Measurements from ENCODE around the gene MYMX.
A peak's percentile ranks its signal among the peaks of the same experiment; 100 is the strongest.
"Not testable (repeated sequence)": the region's sequence is repeated elsewhere in the genome, so short reads cannot be mapped to it uniquely, and the experiment has no call there.

The MYMX gene

DNA sequence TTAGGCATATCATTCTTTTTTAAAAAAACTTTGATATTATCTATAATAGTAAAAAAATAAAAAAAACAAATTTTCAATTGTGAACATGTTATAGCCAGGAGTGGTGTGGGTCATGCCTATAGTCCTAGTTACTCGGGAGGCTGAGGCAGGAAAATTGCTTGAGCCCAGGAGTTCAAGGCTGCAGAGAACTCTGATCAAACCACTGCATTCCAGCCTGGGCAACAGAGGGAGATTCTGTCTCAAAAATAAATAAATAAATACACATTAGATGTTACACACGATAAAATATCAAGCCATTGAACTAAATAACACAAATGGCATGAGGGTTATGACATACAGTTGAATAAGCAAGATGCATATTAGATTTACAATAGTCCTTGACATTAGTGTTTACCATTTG, 27.9 kb upstream of the MYMX start:
- no peak for DNase-seq

DNA sequence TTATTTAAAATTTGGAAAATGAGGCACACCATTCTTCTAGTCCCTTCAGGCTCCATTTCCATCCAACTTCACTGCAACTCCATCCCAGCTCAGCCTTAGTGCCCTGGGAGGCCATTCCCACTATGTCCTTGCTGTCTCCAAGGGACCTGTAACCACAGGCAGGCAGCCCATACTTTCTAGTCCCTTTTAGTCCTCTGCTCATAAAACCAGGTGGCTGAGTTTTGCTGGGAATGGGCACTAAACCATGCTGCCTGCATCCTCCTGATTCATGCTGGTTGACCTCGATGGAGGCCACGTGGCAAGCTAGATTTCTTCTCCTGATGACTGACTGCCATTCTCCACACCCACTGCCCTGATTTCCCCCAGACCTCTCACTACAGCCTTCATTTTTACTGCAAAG, 27.5 kb upstream of the MYMX start:
- DNase-seq, result no peak

DNA sequence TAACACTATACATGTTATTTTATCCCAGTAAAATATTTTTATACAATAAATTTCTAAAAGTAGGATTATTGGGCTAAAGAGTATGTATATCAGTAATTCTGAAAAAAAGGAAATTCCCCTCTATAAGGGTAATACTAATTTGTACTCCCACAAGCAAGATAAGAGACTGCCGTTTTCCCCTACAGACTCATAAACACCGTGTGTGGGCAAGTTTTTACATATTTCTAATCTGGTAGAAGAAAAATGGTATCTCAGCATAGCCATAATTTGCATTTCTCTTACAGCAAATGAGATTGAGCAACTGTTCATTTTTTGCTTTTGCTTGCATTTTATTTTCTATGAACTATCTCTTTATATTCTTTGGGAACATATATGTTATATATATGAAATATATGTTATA, 26.0 kb upstream of the MYMX start:
- DNase-seq, result no peak

DNA sequence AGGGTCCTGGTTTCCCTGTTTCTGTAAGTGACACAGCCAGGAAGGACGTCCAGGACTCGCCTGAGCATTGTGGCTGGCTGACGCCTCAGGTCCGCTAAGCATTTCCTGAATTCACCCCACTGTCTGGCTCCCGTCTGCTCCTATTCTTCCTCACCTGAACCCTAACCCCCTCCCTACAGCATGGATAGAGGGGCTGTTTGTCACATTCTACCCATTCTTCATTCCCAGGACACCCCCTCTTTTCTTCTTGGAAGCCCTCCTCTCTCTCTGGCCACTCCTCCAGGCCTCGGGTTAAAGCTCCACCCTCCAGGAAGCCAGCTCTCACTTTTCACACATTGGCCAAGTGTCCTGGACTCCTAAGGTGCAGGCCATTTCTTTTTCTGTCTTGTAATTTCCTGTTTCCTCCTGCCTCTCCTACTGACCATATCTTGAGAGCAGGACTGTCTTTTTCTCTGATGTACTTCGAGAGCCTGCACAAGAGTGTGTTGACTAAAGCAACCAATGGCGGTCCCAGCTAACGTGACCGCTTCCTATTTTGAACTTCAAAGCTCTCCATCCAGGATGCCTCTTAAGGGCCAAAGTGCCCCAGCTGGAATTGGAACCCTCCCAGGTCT, 24.2 kb upstream of the MYMX start:
- no peak for DNase-seq

DNA sequence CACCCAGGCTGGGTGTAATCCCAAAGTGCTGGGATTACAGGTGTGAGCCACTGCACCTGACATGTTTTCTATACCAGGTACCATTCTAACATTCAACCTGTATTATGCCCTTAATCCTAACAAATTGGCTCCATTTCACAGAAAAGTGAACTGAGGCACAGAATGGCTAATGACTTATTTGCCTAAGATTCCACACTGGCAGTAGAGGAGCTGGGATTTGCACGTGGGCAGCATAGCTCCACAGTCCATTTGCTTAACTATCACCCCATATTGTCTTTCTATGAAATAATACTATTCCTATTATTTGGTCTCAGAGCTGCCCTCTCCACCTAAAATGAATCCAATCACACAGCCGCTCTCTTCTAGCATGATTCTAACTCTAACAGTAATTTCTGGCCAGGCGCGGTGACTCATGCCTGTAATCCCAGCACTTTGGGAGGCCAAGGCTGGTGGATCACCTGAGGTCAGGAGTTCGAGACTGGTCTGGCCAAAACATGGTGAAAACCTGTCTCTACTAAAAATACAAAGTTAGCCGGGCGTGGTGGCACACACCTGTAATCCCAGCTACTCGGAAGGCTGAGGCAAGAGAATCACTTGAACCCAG, 23.3 kb upstream of the MYMX start:
- no peak for DNase-seq

DNA sequence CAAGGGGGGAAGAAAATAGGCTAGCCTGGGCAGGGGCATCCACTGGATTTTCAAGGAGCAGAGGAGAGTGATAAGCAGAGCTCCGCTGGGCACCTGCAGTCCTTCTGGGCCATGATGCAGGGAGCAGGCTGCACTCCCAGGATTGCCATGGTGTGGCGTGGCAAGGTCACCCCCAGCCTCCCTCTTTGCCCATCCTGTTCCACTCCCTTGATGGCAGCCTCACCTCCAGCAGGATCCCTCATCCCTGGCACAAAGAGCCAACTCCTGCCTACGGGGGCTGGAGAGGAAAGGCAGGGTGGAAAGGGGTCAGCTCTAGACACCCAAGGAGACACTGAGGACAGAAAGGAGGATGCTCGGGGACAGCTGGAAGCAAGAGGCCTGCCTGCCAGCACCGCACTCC, 22.4 kb upstream of the MYMX start:
- DNase-seq, result no peak

DNA sequence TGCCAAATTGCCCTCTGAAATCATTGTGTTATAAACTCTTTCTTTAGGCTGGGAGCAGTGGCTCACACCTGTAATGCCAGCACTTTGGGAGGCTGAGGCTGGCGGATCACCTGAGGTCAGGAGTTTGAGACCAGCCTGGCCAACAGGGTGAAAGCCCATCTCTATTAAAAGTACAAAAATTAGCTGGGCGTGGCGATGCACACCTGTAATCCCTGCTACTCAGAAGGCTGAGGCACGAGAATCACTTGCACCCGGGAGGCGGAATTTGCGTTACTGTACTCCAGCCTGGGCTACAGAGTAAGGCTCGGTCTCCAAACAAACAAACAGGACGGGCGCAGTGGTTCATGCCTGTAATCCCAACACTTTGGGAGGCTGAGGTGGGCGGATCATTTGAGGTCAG, 20.4 kb upstream of the MYMX start:
- DNase-seq, result not testable (repeated sequence)

DNA sequence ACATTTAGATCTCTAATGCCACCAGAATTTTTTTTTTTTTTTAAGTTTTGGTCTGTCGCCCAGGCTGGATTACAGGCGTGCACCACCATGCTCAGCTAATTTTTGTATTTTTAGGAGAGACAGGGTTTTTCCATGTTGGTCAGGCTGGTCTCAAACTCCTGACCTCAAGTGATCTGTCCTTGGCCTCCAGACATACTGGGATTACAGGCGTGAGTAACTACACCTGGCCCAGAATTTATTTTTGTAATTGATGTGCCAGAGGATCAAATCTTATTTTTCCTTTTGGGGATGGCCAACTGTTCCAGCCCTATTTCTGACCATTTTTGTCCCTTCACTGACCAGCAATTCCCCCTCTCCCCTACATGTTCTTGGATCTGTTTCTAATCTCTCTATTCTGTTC, 18.0 kb upstream of the MYMX start:
- no peak for DNase-seq

DNA sequence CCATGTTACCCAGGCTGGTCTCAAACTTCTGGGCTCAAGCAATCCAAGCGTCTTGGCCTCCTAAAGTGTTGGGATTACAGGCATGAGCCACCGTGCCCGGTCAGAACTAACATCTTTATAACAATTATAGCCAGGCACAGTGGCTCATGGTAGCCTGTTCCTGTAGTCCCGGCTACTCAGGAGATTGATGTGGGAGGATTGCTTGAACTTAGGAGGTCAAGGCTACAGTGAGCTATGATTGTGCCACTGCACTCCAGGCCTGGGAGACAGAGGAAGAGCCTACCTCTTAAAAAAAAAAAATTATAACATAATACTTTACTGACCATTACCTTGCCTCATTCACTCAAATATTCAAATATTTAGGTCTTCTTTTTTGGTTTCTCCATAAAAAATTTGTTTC, 16.8 kb upstream of the MYMX start:
- DNase-seq, result no peak

DNA sequence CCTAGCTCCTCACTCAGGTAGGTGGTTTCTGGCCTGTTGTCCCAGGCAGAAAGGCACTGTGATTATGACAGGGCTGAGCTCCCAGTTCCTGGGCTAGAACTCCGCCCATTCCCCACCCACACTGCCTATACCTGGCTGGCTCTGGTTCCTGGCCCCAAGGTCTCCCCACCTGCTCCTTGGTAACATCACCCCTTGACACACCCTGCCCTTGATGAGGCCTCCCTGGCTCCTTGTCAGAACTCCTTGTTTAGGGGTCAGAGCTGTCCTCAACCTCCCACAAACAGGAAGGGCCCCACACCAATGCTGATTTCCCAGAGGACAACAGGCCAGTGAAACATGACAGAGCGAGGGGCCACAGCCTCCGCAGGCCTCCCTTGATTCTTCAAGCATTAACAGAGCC, 15.5 kb upstream of the MYMX start:
- no peak for DNase-seq

DNA sequence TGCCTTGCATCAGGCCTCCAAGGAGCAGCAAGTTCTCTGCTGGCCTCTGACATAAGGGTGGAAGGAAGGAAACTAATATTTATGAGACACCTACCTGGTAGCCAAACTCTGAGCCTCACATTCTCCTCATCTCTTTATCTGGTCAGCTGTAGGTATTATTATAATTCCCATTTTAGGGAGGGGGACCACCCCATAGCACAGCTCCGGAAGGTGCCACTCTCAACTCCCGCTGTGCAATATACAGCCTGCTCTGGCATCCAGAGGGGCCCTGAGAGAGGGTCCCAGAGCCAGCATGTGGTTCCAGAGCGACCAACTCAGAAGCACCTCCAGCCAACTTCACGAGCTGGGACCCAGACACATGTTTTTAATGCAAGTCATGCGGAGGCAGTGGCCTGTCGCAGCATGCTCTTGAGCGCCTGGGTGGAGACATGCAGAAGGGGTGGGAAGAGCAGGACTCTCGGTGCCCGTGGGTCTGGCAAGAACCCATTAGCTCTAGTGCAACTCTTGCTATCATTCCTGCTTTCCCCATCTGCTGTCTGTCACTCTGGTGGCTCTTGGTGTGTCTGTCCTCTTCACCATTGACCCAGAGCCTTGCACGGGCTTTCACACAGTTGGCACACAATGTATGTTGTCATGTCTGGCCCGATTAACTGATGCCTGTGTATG, 15.0 kb upstream of the MYMX start:
- DNase-seq, result no peak

DNA sequence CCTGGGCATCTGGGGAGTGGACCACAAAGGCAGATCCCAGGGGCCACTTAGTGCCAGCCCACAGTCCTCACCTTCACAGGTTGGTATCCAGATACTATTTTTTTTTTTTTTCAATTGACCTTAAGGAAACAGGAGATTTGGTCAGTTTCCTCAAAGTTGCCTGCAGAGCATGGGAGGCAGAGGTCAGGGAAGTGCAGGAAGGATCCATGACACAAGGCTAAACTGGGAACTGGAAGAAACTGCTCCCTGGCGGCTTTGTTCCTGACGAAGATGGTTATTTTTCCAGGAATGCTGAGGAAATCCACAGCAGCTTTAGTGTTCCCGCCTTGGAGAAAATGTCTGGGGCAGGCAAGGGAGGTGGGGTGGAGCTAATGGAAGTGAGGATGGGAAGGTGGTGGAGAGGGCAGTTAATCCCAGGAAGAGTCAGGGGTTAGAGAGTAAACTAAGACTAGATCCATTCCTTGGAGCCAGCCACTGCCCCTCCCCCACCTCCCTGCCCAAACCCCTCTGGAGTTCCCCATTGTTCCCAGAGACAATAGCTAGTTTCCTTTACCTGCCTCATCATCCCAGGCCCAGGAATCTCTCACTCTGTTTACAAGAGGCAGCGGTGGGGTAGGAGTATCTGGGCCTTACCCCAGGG, 14.3 kb upstream of the MYMX start:
- no peak for DNase-seq

DNA sequence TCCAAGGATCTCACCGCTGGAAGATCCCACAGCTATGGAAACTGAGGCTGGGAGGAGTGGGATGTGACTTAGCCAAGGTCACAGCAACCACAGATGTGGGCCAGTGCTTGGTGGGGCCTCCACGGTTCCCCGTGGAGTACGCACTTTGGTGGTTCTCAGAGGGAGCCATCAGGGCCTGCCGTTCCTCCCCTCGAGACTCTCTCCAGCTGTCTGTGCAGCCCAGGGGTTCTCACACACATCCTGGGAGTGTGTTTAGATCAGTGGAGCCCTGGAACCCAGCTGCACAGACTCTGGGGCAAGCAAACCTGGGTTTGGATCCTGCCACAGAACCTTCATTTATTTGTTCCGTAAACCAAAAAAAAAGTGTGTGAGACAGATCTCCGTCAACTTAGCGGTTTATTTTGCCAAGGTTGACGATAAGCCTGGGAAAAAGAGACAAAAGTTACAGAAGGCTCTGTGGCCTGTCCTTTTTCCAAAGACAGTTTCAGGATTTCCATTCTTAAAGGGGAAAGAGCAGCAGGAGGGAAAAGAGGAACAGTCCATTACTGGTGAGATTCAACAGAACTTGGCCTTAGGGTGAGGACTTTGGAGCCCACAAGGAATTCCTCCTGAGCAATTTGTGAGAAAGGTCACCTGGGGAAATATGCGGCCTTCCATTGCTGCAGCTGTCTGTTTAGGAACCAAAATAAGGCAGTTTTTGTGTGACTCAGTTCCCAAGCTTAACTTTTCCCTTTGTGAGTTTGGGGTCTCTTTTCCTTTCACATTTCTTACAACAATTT, 13.6 kb upstream of the MYMX start:
- no peak for DNase-seq

DNA sequence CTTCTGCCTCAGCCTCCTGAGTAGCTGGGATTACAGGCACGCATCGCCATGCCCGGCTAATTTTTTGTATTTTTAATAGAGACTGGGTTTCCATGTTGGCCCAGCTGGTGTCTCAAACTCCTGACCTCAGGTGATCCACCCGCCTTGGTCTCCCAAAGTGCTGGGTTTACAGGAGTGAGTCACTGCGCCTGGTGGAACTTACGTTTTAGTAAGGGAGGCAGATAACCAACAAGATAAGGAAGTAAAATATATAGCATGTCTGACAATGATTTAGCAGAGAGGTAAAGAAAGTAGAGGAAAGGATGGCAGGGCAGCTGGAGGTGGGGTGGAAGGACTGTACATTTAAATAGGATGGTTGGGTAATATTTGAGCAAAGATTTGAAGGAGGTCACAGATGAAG, 12.8 kb upstream of the MYMX start:
- no peak for DNase-seq

DNA sequence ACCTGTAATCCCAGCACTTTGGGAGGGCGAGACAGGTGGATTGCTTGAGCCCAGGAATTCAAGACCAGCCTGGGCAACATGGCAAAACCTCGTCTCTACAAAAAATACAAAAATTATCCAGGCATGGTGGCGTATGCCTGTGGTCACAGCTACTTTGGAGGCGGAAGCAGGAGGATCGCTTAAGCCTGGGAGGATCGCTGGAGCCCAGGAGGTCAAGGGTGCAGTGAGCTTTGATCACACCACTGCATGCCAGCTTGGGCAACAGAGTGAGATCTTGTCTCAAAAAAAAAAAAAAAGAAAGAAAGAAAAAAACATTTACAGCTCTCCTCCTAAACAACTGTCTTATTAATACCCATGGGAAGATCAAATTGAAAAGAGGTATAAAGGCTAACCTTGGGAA, 8.8 kb upstream of the MYMX start:
- no peak for DNase-seq

DNA sequence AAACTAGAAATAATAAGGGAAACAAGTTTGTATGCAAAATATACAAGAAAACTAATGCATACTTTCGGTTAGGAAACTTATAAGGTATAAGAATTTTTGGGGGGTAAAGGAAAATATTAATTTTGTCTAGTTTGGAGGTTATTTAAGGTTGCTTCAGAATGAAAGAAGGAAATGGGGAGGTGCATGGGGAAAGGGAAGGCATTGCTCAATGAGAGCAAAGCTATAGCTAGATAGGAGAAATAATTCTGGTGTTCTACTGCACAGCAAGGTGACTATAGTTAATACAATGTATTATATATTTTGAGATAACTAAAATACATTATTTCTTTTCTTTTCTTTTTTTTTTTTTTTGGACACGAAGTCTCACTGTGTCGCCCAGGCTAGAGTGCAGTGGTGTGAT, 5.4 kb upstream of the MYMX start:
- DNase-seq, result no peak

DNA sequence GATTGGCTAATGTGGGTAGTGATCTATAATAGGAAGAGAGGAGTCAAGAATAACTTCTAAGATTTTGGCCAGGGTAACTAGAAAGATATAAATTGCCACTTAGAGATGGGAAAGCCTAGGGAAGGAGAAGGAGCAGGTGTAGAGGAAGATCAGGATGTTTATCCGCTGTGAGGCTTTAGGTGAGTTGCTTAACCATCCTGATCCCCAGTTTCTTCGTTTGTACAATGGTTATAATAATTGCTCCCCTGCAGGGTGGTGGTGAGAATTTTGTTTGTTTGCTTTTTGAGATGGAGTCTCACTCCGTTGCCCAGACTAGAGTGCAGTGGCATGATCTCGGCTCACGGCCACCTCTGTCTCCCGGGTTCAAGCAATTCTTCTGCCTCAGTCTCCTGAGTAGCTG, 2.4 kb upstream of the MYMX start:
- DNase-seq, result no peak

DNA sequence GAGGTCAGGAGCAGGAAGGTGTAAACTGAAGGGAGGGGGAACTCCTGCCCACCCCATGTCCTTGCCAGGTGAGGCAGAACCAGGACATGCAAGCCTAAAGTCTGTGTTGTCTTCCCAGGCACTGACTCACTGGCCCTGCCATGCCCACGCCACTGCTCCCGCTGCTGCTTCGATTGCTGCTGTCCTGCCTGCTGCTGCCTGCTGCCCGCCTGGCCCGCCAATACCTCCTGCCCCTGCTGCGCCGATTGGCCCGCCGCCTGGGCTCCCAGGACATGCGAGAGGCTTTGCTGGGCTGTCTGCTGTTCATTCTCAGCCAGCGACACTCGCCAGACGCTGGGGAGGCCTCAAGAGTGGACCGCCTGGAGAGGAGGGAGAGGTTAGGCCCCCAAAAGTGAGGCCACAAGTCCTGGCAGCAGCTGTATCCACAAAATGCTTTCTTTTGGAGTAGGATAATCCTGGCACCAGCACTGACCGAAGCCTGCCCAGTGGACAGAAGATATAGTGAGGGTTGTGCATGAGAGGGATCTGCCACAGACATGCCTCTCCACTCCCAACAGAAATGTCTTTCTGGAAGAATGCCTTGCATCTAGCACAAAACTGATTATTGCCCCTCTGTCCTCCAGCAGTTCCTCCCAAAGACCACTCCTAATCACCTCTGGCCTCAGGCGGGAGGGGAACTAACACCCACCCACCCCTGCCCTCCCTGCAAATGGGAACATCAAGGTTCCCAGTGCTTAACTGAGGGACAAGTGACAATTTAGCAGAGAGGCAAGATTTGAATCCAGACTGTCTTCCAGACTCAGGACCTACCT, 812 bp downstream of the MYMX start:
- no peak for DNase-seq

DNA sequence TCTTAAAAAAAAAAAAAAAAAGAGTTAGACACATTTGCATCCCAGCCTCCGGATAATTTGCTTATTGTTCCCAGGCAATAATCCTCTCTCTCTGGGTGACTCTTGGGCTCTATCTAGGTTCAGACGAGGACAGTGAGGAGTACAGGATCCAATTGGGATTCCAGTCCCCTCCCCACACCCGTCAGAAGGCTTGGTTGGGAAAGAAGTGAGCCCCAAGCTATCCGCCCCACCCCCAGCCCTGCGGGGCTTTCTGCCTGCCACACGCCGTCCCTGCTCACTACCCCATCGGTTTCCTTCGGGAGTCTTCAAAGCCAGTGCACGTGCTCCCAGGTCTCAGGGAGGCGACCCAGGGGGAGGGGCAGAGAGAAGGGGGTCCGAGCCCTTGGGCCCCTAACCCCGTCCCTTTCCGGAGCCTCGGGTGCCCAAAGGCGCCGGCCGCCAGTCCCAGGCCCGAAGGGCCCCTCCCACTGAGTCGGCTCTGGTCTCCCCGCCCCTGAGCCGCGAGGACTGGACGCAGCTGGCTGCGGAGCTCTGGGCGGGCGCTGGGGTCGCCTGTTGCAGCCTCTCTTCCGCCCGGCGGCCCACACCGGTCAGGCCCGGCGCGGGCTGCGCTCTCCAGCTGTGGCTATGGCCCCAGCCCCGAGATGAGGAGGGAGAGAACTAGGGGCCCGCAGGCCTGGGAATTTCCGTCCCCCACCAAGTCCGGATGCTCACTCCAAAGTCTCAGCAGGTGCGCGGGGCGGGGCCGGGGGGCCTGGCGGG, 2.5 kb downstream of the MYMX start:
- peak; percentile 74 for DNase-seq

DNA sequence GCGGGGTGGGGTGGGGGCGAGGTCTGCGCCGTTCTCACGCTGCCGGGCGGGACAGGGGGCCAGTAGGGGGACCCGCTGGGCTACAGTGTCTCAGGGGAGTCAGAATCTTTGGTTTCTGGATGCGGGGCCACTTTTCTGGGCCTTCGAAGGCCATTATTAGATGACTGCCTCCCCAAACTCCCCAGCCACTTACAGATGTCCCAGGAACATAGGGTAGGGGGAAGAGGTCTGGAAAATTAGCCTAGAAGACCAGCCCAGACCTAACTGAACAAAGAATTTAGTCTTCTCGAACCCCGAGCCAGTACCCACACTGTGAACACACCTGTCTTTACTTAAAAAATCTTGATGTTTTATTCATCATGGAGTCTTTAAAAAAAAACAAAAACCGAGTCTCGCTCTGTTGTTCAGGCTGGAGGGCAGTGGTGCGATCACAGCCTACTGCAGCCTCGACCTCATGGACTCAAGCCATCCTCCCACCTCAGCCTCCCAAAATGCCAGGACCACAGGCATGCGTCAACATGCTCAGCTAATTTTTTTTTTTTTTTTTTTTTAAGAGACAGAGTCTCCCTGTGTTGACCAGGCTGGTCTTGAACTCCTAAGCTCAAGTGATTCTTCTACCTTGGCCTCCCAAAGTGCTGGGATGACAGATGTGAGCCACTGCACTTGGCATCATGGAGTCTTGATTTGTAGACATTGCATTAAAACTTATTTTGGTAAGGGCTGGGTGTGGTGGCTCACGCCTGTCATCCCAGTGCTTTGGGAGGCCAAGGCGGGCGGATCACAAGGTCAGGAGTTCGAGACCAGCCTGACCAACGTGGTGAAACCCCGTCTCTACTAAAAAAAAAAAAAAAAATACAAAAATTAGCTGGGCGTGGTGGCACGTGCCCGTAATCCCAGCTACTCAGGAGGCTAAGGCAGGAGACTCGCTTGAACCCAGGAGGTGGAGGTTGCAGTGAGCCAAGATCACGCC, 3.4 kb downstream of the MYMX start:
- DNase-seq, result no peak

DNA sequence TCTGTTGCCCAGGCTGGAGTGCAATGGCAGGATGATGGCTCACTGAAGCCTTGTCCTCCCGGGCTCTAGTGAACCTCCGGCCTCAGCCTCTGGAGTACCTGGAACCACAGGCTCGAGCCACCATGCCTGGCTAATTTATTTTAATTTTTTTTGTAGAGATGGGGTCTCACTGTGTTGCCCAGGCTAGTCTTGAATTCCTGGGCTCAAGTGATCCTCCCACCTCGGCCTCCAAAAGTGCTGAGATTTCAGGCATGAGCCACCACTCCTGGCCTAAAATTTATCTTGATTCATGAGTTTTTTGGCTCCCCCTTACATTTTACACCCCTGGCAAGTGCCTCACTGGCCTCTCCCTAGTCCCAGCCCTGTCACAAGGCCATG, 4.2 kb downstream of the MYMX start:
- DNase-seq, result no peak
